HCT116 (cell line): ENCODE measurements around the gene KRTAP10-8.

Experiments used
- CBX3 ChIP-seq: IDR thresholded peaks from 2 replicates; pipeline ENCODE4 v1.6.1; 2012; ENCODE audit warnings: low read depth
- EGR1 ChIP-seq: IDR thresholded peaks from 2 replicates; pipeline ENCODE4 v1.6.1; 2012; ENCODE audit warnings: low read depth
- EZH2 ChIP-seq: fragments of 200-600 bp; sonication (generic); IDR thresholded peaks from 2 replicates; pipeline ENCODE4 v1.6.1; 2017; ENCODE audit warnings: antibody characterized with exemption, mixed run types
- EZH2phosphoT487 ChIP-seq: fragments of 200-600 bp; IDR thresholded peaks from 2 replicates; pipeline ENCODE4 v1.6.1; 2018; ENCODE audit warnings: antibody characterized with exemption, borderline replicate concordance
- JUND ChIP-seq: IDR thresholded peaks from 2 replicates; pipeline ENCODE4 v1.6.1; 2012
- POLR2A ChIP-seq: IDR thresholded peaks from 2 replicates; pipeline ENCODE4 v1.7.0; 2011; ENCODE audit warnings: borderline replicate concordance; ENCODE audit not compliant: insufficient read depth, insufficient read length; ENCODE audit errors: extremely low read depth
- POLR2AphosphoS5 ChIP-seq: IDR thresholded peaks from 2 replicates; pipeline ENCODE4 v1.6.1; 2011; ENCODE audit warnings: mild to moderate bottlenecking, low read depth, low read length, moderate library complexity
- RAD21 ChIP-seq: IDR thresholded peaks from 2 replicates; pipeline ENCODE4 v1.6.1; 2012; ENCODE audit warnings: low read depth, mild to moderate bottlenecking
- SIN3A ChIP-seq: IDR thresholded peaks from 2 replicates; pipeline ENCODE4 v1.6.1; 2012; ENCODE audit warnings: low read depth
- SRF ChIP-seq: IDR thresholded peaks from 2 replicates; pipeline ENCODE4 v1.6.1; 2012; ENCODE audit warnings: low read depth
- YY1 ChIP-seq: IDR thresholded peaks from 2 replicates; pipeline ENCODE4 v1.6.1; 2011; ENCODE audit warnings: low read length, low read depth, moderate library complexity, mild to moderate bottlenecking; ENCODE audit not compliant: insufficient replicate concordance; ENCODE audit errors: extremely low read depth
- ZNF274 ChIP-seq: fragments of 200-500 bp; sonication (Bioruptor generic); IDR thresholded peaks from 2 replicates; pipeline ENCODE4 v1.6.1; 2014; ENCODE audit warnings: mild to moderate bottlenecking, low read depth, low read length, inconsistent platforms
- TF ChIP-seq, protein P1 (sequence below), 3 experiments: fragments of 200-600 bp in 1 of 3; sonication (generic) in 1 of 3; IDR thresholded peaks in 2 of 3; conservative IDR thresholded peaks in 1 of 3; 2 replicates each; pipeline ENCODE4 v1.5.1; 2012 to 2017; ENCODE audit warnings: low read depth in 2 of 3, low read length in 2 of 3, antibody characterized with exemption in 1 of 3, borderline replicate concordance in 1 of 3, control low read depth in 1 of 3, mild to moderate bottlenecking in 1 of 3, mixed read lengths in 1 of 3, mixed run types in 1 of 3, moderate library complexity in 1 of 3; ENCODE audit not compliant: insufficient read depth in 1 of 3
- TF ChIP-seq, protein P2 (sequence below): IDR thresholded peaks from 2 replicates; pipeline ENCODE4 v1.6.1; 2012; ENCODE audit warnings: low read depth

DNA sequence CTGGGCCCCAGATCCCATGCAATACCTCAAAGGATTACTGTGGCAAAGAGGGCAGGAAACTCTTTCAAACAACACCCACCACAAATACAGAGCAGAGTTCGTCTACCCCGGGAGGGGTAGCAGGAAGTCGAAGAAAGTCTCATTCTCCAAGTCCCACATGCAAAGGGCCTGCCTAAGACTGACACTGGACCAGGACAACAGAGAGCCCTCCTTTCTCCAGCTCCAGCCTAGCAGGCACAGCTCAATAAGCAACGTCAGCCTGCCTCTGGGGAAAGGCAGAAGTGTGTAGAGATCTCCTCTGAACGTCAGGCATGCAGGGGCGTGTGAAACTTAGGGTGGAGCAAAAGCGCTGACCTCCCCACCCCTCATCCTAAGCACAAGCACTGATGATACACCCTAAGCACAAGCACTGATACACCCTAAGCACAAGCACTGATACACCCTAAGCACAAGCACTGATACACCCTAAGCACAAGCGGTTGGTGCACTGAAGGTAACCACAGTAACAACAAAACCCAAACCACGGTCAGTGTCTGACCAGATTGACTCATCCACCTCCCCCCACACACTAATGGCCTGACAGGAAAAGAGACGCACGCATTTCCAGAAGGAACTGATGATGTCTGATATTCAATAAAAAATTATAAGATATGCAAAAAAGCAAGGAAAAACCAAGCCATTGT is 47.2 kb downstream of the KRTAP10-8 start:
- TF ChIP-seq RAD21 (no peak), POLR2AphosphoS5 (no peak), CBX3 (no peak), JUND (no peak), SRF (no peak), POLR2A (no peak), EZH2 (no peak), ZNF274 (no peak), SIN3A (no peak), YY1 (no peak), EZH2phosphoT487 (no peak), EGR1 (no peak)
- TF ChIP-seq, protein P1, sequence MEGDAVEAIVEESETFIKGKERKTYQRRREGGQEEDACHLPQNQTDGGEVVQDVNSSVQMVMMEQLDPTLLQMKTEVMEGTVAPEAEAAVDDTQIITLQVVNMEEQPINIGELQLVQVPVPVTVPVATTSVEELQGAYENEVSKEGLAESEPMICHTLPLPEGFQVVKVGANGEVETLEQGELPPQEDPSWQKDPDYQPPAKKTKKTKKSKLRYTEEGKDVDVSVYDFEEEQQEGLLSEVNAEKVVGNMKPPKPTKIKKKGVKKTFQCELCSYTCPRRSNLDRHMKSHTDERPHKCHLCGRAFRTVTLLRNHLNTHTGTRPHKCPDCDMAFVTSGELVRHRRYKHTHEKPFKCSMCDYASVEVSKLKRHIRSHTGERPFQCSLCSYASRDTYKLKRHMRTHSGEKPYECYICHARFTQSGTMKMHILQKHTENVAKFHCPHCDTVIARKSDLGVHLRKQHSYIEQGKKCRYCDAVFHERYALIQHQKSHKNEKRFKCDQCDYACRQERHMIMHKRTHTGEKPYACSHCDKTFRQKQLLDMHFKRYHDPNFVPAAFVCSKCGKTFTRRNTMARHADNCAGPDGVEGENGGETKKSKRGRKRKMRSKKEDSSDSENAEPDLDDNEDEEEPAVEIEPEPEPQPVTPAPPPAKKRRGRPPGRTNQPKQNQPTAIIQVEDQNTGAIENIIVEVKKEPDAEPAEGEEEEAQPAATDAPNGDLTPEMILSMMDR (IDR thresholded peaks at IDR 0.05 in 2 of 3, conservative IDR thresholded peaks at IDR 0.05 in 1 of 3; ENCODE audit: borderline replicate concordance in 1 of 3, insufficient read depth in 1 of 3, low read depth in 2 of 3, low read length in 2 of 3) = no peak
- TF ChIP-seq, protein P2, sequence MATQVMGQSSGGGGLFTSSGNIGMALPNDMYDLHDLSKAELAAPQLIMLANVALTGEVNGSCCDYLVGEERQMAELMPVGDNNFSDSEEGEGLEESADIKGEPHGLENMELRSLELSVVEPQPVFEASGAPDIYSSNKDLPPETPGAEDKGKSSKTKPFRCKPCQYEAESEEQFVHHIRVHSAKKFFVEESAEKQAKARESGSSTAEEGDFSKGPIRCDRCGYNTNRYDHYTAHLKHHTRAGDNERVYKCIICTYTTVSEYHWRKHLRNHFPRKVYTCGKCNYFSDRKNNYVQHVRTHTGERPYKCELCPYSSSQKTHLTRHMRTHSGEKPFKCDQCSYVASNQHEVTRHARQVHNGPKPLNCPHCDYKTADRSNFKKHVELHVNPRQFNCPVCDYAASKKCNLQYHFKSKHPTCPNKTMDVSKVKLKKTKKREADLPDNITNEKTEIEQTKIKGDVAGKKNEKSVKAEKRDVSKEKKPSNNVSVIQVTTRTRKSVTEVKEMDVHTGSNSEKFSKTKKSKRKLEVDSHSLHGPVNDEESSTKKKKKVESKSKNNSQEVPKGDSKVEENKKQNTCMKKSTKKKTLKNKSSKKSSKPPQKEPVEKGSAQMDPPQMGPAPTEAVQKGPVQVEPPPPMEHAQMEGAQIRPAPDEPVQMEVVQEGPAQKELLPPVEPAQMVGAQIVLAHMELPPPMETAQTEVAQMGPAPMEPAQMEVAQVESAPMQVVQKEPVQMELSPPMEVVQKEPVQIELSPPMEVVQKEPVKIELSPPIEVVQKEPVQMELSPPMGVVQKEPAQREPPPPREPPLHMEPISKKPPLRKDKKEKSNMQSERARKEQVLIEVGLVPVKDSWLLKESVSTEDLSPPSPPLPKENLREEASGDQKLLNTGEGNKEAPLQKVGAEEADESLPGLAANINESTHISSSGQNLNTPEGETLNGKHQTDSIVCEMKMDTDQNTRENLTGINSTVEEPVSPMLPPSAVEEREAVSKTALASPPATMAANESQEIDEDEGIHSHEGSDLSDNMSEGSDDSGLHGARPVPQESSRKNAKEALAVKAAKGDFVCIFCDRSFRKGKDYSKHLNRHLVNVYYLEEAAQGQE = no peak
